ENCODE results near the gene RPL22. TPM values are rescaled to one million over a fixed set of nuclear protein-coding genes. Genes with fewer than 3 reads are reported as not detected.

Gene RPL22
- total RNA-seq, 5 donors from 2014 or later (not counting 1 experiment from before 2014, with no cell fraction given): 448 to 621 (median 462) TPM

GRCh38 chr1:6145864-6146410, 53.5 kb downstream of the RPL22 start:
- Mint-ChIP-seq H3K36me3 (no peaks in the 10 kb centered on the region), H3K4me3 (no peak overlapping the region), H3K27ac (no peak overlapping the region), H3K4me1 (peaks cover 4 to 6% (median 4%) of the 10 kb centered on the region in 3 donors), H3K27me3 (peaks cover 9 to 13% of the 10 kb centered on the region in 2 donors), H3K9me3 (no peaks in the 10 kb centered on the region)
- Histone ChIP-seq H3K4me1 (ENCODE audit: control insufficient read depth in 1 of 2, extremely low read depth in 1 of 2, insufficient read depth in 2 of 2, low read length in 2 of 2) (peaks cover 0 to 16% of the 10 kb centered on the region in 2 experiments), H3K36me3 (ENCODE audit: control insufficient read depth in 2 of 2, extremely low read depth in 1 of 2, insufficient read depth in 1 of 2, low read length in 1 of 2) (no peaks in the 10 kb centered on the region), H3K4me3 (ENCODE audit: control insufficient read depth in 1 of 2, extremely low read depth in 1 of 2, low read length in 1 of 2) (no peak overlapping the region), H3K27me3 (replicated peaks in 1 of 2; ENCODE audit: control insufficient read depth in 2 of 2, extremely low read depth in 1 of 2, insufficient read depth in 2 of 2, low read length in 1 of 2) (peaks cover 0 to 38% of the 10 kb centered on the region in 2 experiments), H3K27ac (ENCODE audit: low read length) (no peak overlapping the region), H3K9me3 (no peaks in the 10 kb centered on the region)
- ATAC-seq (replicated peaks in 1 of 4) (no peak), DNase-seq (no peak)
- ChIA-PET CTCF (no interaction called here), POLR2A (no interaction called here)
- 89% methylated on average over 24 of the region's 24 CpGs for WGBS (ENCODE audit: insufficient coverage)

- peaks cover 0 to 33% of the 10 kb centered on the region in 2 experiments for H3K27me3 ChIP-seq (replicated peaks in 1 of 2; ENCODE audit: control insufficient read depth in 2 of 2, extremely low read depth in 1 of 2, insufficient read depth in 2 of 2, low read length in 1 of 2)
- H3K36me3 ChIP-seq (ENCODE audit: control insufficient read depth in 2 of 2, extremely low read depth in 1 of 2, insufficient read depth in 1 of 2, low read length in 1 of 2): no peaks in the 10 kb centered on the region
- H3K9me3 ChIP-seq: no peaks in the 10 kb centered on the region
- H3K36me3 Mint-ChIP-seq: no peaks in the 10 kb centered on the region
- no peak overlapping the region for H3K27ac ChIP-seq (ENCODE audit: low read length)
- no peaks in the 10 kb centered on the region for H3K9me3 Mint-ChIP-seq
- peaks cover 0 to 16% of the 10 kb centered on the region in 2 experiments for H3K4me1 ChIP-seq (ENCODE audit: control insufficient read depth in 1 of 2, extremely low read depth in 1 of 2, insufficient read depth in 2 of 2, low read length in 2 of 2)
- ATAC-seq (replicated peaks in 1 of 4) (no peak), DNase-seq (no peak)
- peaks cover 9 to 13% of the 10 kb centered on the region in 2 donors for H3K27me3 Mint-ChIP-seq
- H3K4me1 Mint-ChIP-seq: peaks cover 4 to 6% (median 4%) of the 10 kb centered on the region in 3 donors
- H3K4me3 ChIP-seq (ENCODE audit: control insufficient read depth in 1 of 2, extremely low read depth in 1 of 2, low read length in 1 of 2): no peak overlapping the region
- no peak overlapping the region for H3K27ac Mint-ChIP-seq
- CTCF ChIA-PET: no interaction called here
- H3K4me3 Mint-ChIP-seq: no peak overlapping the region
- POLR2A ChIA-PET: no interaction called here
- WGBS (ENCODE audit: insufficient coverage): 67% methylated on average over 2 of the region's 2 CpGs
These were observed 54.0 kb downstream of the RPL22 start for GRCh38 chr1:6145396-6145750.

- 69% methylated on average over 11 of the region's 16 CpGs for WGBS (ENCODE audit: insufficient coverage)
- no peak overlapping the region for H3K4me3 Mint-ChIP-seq
- H3K27ac Mint-ChIP-seq: no peak overlapping the region
- no peak for DNase-seq
- peaks cover 4 to 6% (median 4%) of the 10 kb centered on the region in 3 donors for H3K4me1 Mint-ChIP-seq
- CTCF ChIA-PET: no interaction called here
- Histone ChIP-seq H3K36me3 (ENCODE audit: control insufficient read depth in 2 of 2, extremely low read depth in 1 of 2, insufficient read depth in 1 of 2, low read length in 1 of 2) (no peaks in the 10 kb centered on the region), H3K4me3 (ENCODE audit: control insufficient read depth in 1 of 2, extremely low read depth in 1 of 2, low read length in 1 of 2) (no peak overlapping the region), H3K27me3 (replicated peaks in 1 of 2; ENCODE audit: control insufficient read depth in 2 of 2, extremely low read depth in 1 of 2, insufficient read depth in 2 of 2, low read length in 1 of 2) (peaks cover 0 to 33% of the 10 kb centered on the region in 2 experiments), H3K4me1 (ENCODE audit: control insufficient read depth in 1 of 2, extremely low read depth in 1 of 2, insufficient read depth in 2 of 2, low read length in 2 of 2) (peaks cover 0 to 16% of the 10 kb centered on the region in 2 experiments), H3K27ac (ENCODE audit: low read length) (no peak overlapping the region), H3K9me3 (no peaks in the 10 kb centered on the region)
- ATAC-seq (replicated peaks in 1 of 4): no peak
- no peaks in the 10 kb centered on the region for H3K36me3 Mint-ChIP-seq
- POLR2A ChIA-PET: no interaction called here
- peaks cover 9 to 13% of the 10 kb centered on the region in 2 donors for H3K27me3 Mint-ChIP-seq
- no peaks in the 10 kb centered on the region for H3K9me3 Mint-ChIP-seq
These were observed 54.6 kb downstream of the RPL22 start for GRCh38 chr1:6144647-6145395.

- POLR2A ChIA-PET: no interaction called here
These were observed 55.2 kb downstream of the RPL22 start for GRCh38 chr1:6144175-6144574.

GRCh38 chr1:6143395-6143794, 56.0 kb downstream of the RPL22 start:
- no peak for DNase-seq
- Histone ChIP-seq H3K4me1 (ENCODE audit: control insufficient read depth in 1 of 2, extremely low read depth in 1 of 2, insufficient read depth in 2 of 2, low read length in 2 of 2) (peaks cover 0 to 7% of the 10 kb centered on the region in 2 experiments), H3K36me3 (ENCODE audit: control insufficient read depth in 2 of 2, extremely low read depth in 1 of 2, insufficient read depth in 1 of 2, low read length in 1 of 2) (no peaks in the 10 kb centered on the region), H3K4me3 (ENCODE audit: control insufficient read depth in 1 of 2, extremely low read depth in 1 of 2, low read length in 1 of 2) (no peak overlapping the region), H3K27ac (ENCODE audit: low read length) (no peak overlapping the region), H3K27me3 (replicated peaks in 1 of 2; ENCODE audit: control insufficient read depth in 2 of 2, extremely low read depth in 1 of 2, insufficient read depth in 2 of 2, low read length in 1 of 2) (peaks cover 0 to 23% of the 10 kb centered on the region in 2 experiments), H3K9me3 (no peaks in the 10 kb centered on the region)
- Mint-ChIP-seq H3K4me3 (no peak overlapping the region), H3K36me3 (no peaks in the 10 kb centered on the region), H3K4me1 (peaks cover 2 to 5% (median 3%) of the 10 kb centered on the region in 3 donors), H3K27me3 (peaks cover 8 to 11% of the 10 kb centered on the region in 2 donors), H3K27ac (no peak overlapping the region), H3K9me3 (no peaks in the 10 kb centered on the region)
- WGBS (ENCODE audit: insufficient coverage): 83% methylated on average over 4 of the region's 4 CpGs
- no peak for ATAC-seq (replicated peaks in 1 of 4)
- POLR2A ChIA-PET: no interaction called here
- CTCF ChIA-PET: no interaction called here

More at GRCh38 chr1:6144175-6144574, 55.2 kb downstream of the RPL22 start:
- Mint-ChIP-seq H3K27ac (no peak overlapping the region), H3K36me3 (no peaks in the 10 kb centered on the region), H3K27me3 (peaks cover 9 to 13% of the 10 kb centered on the region in 2 donors), H3K9me3 (no peaks in the 10 kb centered on the region), H3K4me1 (peaks cover 4 to 6% (median 4%) of the 10 kb centered on the region in 3 donors), H3K4me3 (no peak overlapping the region)
- H3K4me3 ChIP-seq (ENCODE audit: control insufficient read depth in 1 of 2, extremely low read depth in 1 of 2, low read length in 1 of 2): no peak overlapping the region
- 72% methylated on average over 5 of the region's 7 CpGs for WGBS (ENCODE audit: insufficient coverage)
- ATAC-seq (replicated peaks in 1 of 4): no peak
- peaks cover 0 to 14% of the 10 kb centered on the region in 2 experiments for H3K4me1 ChIP-seq (ENCODE audit: control insufficient read depth in 1 of 2, extremely low read depth in 1 of 2, insufficient read depth in 2 of 2, low read length in 2 of 2)
- no peaks in the 10 kb centered on the region for H3K9me3 ChIP-seq
- CTCF ChIA-PET: no interaction called here
- H3K27me3 ChIP-seq (replicated peaks in 1 of 2; ENCODE audit: control insufficient read depth in 2 of 2, extremely low read depth in 1 of 2, insufficient read depth in 2 of 2, low read length in 1 of 2): peaks cover 0 to 30% of the 10 kb centered on the region in 2 experiments
- H3K27ac ChIP-seq (ENCODE audit: low read length): no peak overlapping the region
- no peaks in the 10 kb centered on the region for H3K36me3 ChIP-seq (ENCODE audit: control insufficient read depth in 2 of 2, extremely low read depth in 1 of 2, insufficient read depth in 1 of 2, low read length in 1 of 2)
- DNase-seq: no peak

- H3K4me3 ChIP-seq (ENCODE audit: control insufficient read depth in 1 of 2, extremely low read depth in 1 of 2, low read length in 1 of 2): no peak overlapping the region
- Mint-ChIP-seq H3K36me3 (no peaks in the 10 kb centered on the region), H3K4me3 (no peak overlapping the region), H3K27me3 (peaks cover 4 to 5% of the 10 kb centered on the region in 2 donors), H3K27ac (no peak overlapping the region), H3K4me1 (no peaks in the 10 kb centered on the region), H3K9me3 (no peaks in the 10 kb centered on the region)
- H3K36me3 ChIP-seq (ENCODE audit: control insufficient read depth in 2 of 2, extremely low read depth in 1 of 2, insufficient read depth in 1 of 2, low read length in 1 of 2): no peaks in the 10 kb centered on the region
- H3K9me3 ChIP-seq: no peaks in the 10 kb centered on the region
- ATAC-seq (replicated peaks in 1 of 4) (no peak), DNase-seq (no peak)
- POLR2A ChIA-PET: no interaction called here
- H3K4me1 ChIP-seq (ENCODE audit: control insufficient read depth in 1 of 2, extremely low read depth in 1 of 2, insufficient read depth in 2 of 2, low read length in 2 of 2): no peaks in the 10 kb centered on the region
- CTCF ChIA-PET: no interaction called here
- H3K27ac ChIP-seq (ENCODE audit: low read length): no peak overlapping the region
- H3K27me3 ChIP-seq (replicated peaks in 1 of 2; ENCODE audit: control insufficient read depth in 2 of 2, extremely low read depth in 1 of 2, insufficient read depth in 2 of 2, low read length in 1 of 2): peaks cover 0 to 16% of the 10 kb centered on the region in 2 experiments
- WGBS (ENCODE audit: insufficient coverage): 67% methylated on average over 4 of the region's 4 CpGs
These were observed 56.7 kb downstream of the RPL22 start for GRCh38 chr1:6142734-6143133.

Data from T-cell (primary cell).